Osteocyte (in vitro differentiated cells): Measurements from ENCODE around the gene NEMP1. TPM values are rescaled to one million over a fixed set of nuclear protein-coding genes. Genes with fewer than 3 reads are reported as not detected.
"Not testable (repeated sequence)": the region's sequence is repeated elsewhere in the genome, so short reads cannot be mapped to it uniquely, and the experiment has no call there.

Source experiments
- DNase-seq: peaks from one replicate; pipeline ENCODE4 v3.0.0; 2021; ENCODE audit warnings: mixed read lengths; ENCODE audit not compliant: unreplicated experiment; ENCODE audit errors: extremely low spot score
- H3K27ac Mint-ChIP-seq: one replicate; pipeline ENCODE4 v1.8.0; 2021; ENCODE audit warnings: mild to moderate bottlenecking, mixed read lengths; ENCODE audit not compliant: unreplicated experiment
- H3K27me3 Mint-ChIP-seq: one replicate; pipeline ENCODE4 v1.8.0; 2021; ENCODE audit warnings: mixed read lengths; ENCODE audit not compliant: unreplicated experiment
- H3K36me3 Mint-ChIP-seq: one replicate; pipeline ENCODE4 v1.8.0; 2021; ENCODE audit warnings: mixed read lengths; ENCODE audit not compliant: unreplicated experiment
- H3K4me1 Mint-ChIP-seq: one replicate; pipeline ENCODE4 v1.8.0; 2021; ENCODE audit warnings: mixed read lengths; ENCODE audit not compliant: unreplicated experiment
- H3K4me3 Mint-ChIP-seq: one replicate; pipeline ENCODE4 v1.8.0; 2021; ENCODE audit warnings: mild to moderate bottlenecking, moderate library complexity, mixed read lengths; ENCODE audit not compliant: unreplicated experiment
- H3K9me3 Mint-ChIP-seq: one replicate; pipeline ENCODE4 v1.8.0; 2021; ENCODE audit warnings: mixed read lengths; ENCODE audit not compliant: unreplicated experiment
- CTCF ChIP-seq: fragments of 200-600 bp; sonication (generic); IDR thresholded peaks from 2 replicates; pipeline ENCODE4 v1.5.0; 2021; ENCODE audit warnings: antibody characterized with exemption, mild to moderate bottlenecking, moderate library complexity
- total RNA-seq: library from RNA; stranded (reverse); gene quantifications from 2 replicates; pipeline ENCODE4 v1.2.1, GENCODE V29; 2021

Gene NEMP1
- total RNA-seq, 1 donor from 2014 or later, result 12.1 TPM

GRCh38 chr12:57031138-57031725 is 47.4 kb downstream of the NEMP1 start:
- Mint-ChIP-seq H3K36me3 (no peaks in the 10 kb centered on the region), H3K4me1 (no peaks in the 10 kb centered on the region), H3K27ac (no peak overlapping the region), H3K4me3 (no peak overlapping the region), H3K9me3 (no peaks in the 10 kb centered on the region), H3K27me3 (peaks cover 51% of the 10 kb centered on the region)
- TF ChIP-seq CTCF, result no peak
- no peak for DNase-seq

GRCh38 chr12:57029457-57029856 is 49.1 kb downstream of the NEMP1 start:
- no peaks in the 10 kb centered on the region for H3K4me1 Mint-ChIP-seq
- DNase-seq, result no peak
- H3K4me3 Mint-ChIP-seq, result no peak overlapping the region
- TF ChIP-seq CTCF, result no peak
- H3K9me3 Mint-ChIP-seq, result no peaks in the 10 kb centered on the region
- peaks cover 56% of the 10 kb centered on the region for H3K27me3 Mint-ChIP-seq
- no peak overlapping the region for H3K27ac Mint-ChIP-seq
- no peaks in the 10 kb centered on the region for H3K36me3 Mint-ChIP-seq

GRCh38 chr12:57027805-57028153 is 50.8 kb downstream of the NEMP1 start:
- no peaks in the 10 kb centered on the region for H3K4me1 Mint-ChIP-seq

GRCh38 chr12:57027011-57027804 is 51.4 kb downstream of the NEMP1 start:
- DNase-seq, result no peak
- Mint-ChIP-seq H3K27me3 (peaks cover 55% of the 10 kb centered on the region), H3K36me3 (no peaks in the 10 kb centered on the region), H3K4me1 (no peaks in the 10 kb centered on the region), H3K9me3 (no peaks in the 10 kb centered on the region), H3K4me3 (no peak overlapping the region), H3K27ac (no peak overlapping the region)
- no peak for TF ChIP-seq CTCF

More at GRCh38 chr12:57027805-57028153, 50.8 kb downstream of the NEMP1 start:
- H3K4me3 Mint-ChIP-seq, result no peak overlapping the region
- no peak for TF ChIP-seq CTCF
- H3K9me3 Mint-ChIP-seq, result no peaks in the 10 kb centered on the region
- DNase-seq, result no peak
- H3K27me3 Mint-ChIP-seq, result peaks cover 56% of the 10 kb centered on the region
- H3K36me3 Mint-ChIP-seq, result no peaks in the 10 kb centered on the region
- H3K27ac Mint-ChIP-seq, result no peak overlapping the region

GRCh38 chr12:57025196-57025595 is 53.4 kb downstream of the NEMP1 start:
- Mint-ChIP-seq H3K36me3 (no peaks in the 10 kb centered on the region), H3K9me3 (no peaks in the 10 kb centered on the region), H3K27ac (no peak overlapping the region), H3K4me3 (no peak overlapping the region), H3K27me3 (peaks cover 40% of the 10 kb centered on the region), H3K4me1 (no peaks in the 10 kb centered on the region)
- no peak for DNase-seq
- no peak for TF ChIP-seq CTCF

GRCh38 chr12:57022324-57022723 is 56.3 kb downstream of the NEMP1 start:
- not testable (repeated sequence) for H3K36me3 Mint-ChIP-seq, H3K27ac Mint-ChIP-seq, DNase-seq, H3K4me3 Mint-ChIP-seq, H3K9me3 Mint-ChIP-seq, H3K4me1 Mint-ChIP-seq
- peaks cover 29% of the 10 kb centered on the region for H3K27me3 Mint-ChIP-seq
